Measurements from ENCODE around the gene RBM38. TPM values are rescaled to one million over a fixed set of nuclear protein-coding genes. Genes with fewer than 3 reads are reported as not detected.

Gene RBM38
- total RNA-seq, 1 donor from 2014 or later: 16.9 TPM

DNA sequence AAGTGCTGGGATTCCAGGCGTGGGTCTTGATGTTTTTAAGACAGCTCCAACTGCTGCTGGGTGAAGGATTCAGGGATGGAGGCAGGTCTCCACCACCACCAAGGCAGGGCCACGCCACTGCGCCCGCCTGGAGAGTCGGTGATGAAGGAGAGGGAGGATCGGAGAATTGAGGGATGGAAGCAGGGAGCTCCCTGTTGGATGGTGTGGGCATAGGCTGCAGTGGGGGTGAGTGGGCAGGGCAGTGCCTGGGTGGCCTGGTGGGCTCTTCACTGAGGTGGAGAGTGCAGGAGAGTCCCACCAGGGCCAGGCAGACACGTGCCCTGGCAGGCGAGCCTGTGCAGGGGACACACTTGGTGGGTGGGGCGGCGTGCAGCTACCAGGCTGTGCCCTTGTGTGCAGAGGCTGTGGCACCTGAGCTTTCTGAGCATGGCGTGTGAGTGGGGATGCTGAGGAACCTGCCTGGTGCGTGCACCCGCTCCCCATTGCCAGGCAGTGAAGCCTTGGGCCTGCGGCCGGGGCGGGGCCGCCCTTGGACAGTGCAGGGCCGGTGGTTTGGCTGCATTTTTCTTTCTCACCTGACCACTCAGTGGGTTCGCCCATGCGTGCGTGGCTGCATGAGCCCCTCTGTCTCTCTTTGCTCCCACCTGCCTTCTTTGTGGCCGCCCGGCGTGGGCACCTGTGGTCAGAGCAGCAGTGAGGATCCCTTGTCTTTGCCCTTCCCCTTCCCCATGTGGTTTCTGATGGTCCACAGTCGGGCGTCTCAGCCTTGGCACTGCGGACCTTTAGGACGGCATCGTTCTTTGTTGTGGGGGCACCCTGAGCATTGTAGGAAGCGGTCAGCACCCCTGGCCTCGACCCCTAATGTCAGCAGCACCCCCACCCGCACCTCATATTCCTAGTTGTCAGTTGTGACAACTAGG is 11.3 kb downstream of the RBM38 start:
- DNase-seq (ENCODE audit: low spot score): no peak

DNA sequence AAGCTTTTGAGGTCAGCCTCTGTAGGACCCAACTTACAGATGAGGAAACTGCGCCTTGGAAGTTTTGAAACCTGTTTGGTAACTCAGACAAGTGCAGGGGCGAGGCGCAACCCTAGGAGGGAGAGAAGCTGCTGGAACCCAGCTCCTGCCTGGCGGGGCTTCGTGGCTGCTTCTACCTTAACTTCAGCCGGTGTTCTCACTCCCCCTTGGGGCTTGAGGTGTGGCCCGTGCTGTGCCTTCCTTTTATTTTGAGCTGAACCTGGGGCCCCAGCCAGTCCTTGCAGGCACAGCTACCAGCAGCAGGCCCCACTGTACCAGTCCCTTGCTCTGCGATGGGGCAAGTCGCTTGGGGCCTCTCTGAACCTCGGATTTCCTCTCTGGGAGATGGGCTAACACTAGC is 12.0 kb downstream of the RBM38 start:
- no peak for DNase-seq (ENCODE audit: low spot score)

DNA sequence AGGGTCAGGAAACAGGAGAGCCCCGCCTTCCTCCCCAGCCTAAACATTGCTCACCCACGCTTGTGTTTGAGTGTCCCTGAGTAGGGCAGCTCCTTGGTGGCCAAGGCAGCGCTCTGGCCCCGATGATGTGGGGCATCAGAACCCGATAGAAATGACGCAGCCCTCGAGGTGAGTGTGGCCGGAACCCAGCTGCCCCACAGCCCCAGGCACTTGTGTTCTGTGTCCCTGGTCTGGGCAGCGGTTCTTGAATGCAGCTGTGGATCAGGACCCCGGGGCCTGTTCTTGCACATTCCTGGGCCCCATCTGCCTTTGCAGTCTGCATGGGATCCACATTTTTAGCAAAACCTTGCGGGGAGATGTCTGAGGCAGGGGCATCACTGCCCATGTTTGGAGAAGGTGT is 12.8 kb downstream of the RBM38 start:
- no peak for DNase-seq (ENCODE audit: low spot score)

DNA sequence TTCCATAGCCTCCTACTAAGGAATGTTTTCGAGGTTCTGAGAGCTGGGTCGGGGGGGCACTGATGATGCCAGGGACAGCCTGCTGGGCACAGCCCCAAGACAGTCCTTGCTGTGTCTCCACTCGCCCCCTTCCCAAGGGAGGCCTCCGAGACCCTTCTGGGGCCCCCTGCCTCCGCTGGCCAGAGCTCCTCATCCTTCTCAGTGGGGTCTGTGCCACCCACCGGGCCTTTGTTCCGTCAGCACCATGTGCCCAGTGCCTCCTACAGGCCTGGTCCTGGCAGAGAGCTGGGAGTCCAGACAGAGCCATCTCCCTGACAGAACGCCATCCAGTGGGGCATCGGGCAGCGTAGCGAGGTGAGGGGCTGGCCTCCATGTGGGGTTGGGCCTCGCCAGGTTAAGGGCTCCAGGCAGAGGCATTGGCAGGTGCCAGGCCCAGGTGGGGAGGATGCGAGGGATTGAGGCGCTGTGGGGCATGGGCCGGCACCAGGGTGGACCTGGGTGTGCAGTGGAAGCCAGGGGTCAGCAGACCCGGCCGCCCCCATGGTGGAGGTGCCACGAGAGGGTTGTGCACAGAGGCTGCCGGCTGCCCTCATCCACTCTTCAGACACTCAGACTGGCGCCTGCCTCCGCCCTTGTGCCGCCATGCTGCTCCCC is 13.3 kb downstream of the RBM38 start:
- no peak for DNase-seq (ENCODE audit: low spot score)

DNA sequence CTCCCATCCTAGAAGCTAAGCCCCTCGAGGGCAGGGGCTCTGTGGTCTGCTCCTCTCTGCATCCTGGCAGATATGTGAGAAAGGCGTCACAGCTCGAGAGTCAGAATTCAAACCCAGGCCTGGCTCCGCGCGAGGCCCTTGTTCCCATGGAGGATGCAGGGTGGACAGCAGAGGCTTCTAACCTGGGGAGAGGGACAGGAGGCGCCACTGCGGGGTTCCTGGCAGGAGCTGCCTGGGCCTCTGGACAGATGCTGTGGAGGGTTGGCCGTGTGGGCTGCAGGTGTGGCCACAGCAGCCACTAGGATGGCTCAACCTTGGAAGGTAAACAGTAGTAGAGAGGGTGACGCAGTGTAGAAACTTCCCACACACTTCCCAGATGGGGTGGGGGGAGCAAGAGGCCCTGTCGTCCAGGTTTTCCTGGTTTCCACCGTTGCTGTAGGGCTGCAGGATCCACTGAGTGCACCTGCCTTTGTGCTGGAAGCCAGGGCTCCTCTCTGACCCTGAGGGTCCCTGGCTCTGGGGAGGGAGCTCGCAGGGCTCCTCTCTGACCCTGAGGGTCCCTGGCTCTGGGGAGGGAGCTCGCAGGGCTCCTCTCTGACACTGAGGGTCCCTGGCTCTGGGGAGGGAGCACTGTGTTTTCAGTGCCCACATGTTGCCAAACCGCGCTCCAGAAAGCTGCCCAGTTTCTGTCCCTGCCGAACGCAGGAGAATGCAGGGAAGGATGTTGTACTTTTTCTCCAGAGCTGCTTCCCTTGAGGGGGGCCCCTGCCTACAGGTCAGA is 14.2 kb downstream of the RBM38 start:
- DNase-seq (ENCODE audit: low spot score): no peak

DNA sequence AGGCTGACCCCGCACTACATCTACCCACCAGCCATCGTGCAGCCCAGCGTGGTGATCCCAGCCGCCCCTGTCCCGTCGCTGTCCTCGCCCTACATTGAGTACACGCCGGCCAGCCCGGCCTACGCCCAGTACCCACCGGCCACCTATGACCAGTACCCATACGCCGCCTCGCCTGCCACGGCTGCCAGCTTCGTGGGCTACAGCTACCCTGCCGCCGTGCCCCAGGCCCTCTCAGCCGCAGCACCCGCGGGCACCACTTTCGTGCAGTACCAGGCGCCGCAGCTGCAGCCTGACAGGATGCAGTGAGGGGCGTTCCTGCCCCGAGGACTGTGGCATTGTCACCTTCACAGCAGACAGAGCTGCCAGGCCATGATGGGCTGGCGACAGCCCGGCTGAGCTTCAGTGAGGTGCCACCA is 16.4 kb downstream of the RBM38 start:
- no peak for DNase-seq (ENCODE audit: low spot score)

DNA sequence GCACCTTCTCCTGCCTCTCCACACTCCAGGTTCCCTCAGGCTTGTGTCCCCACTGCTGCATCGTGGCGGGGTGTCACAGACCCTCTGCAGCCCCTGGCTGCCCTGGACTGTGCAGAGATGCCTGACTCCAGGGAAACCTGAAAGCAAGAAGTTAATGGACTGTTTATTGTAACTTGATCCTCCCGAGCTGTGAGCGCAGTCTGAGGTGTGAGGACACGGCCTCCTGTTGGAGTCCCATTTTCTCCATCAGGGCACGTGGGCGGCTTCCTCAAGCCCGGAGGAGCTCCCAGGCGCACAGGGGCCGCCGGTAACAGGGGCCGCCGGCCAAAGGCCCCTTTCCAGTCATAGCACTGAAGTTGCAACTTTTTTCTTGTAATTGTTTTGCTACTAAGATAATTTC is 16.9 kb downstream of the RBM38 start:
- DNase-seq (ENCODE audit: low spot score): no peak

DNA sequence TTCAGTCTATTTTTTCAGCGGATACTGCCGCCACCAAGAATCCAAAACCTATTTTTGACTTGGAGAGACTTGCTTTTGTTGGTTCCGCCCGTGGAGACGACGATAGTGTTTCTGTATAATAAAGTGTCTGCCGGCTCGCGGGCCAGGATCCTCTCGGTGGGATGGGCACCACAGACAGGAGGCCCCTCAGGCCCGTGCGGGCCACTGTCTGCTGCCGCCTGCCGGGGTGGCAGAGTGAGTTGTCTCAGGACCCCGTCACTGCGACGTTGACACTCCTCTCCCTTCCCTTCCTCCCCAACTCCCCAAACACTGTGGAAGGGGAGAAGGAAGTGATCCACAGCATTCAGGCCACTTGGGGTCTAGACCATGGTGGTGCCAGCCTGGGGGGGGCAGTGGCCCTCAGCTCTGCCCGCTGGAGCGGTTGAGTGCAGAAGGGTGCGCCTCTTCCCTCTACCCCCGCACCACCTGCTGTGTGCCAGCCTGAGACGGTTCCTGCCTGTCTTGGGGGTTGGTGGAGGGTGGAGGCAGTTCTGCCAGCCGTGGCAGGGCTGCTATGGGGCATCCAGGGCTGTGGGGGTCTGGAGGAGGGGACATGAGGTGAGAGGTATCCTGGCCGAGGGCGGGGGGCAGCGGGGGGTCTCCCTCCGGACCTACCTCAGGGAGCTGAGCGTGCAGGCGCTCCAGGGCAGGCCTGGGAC is 17.5 kb downstream of the RBM38 start:
- no peak for DNase-seq (ENCODE audit: low spot score)

DNA sequence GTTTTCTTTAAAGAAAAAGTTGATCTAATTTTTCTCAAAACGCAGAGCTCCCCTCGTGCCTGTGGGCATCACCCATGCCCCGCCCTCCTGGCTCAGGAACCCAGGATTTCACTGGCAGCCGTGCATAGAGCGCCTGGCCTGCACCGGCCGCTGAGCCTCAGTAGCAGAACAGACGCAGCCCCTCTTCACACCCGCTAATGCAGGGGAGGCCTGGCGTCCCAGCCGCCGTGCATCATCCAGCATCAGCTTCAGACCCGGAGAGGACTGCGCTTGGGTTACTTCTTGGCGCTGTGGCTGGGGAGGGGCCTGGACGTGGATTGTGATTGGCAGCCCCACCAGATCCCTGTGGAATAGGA is 18.1 kb downstream of the RBM38 start:
- DNase-seq (ENCODE audit: low spot score): no peak

DNA sequence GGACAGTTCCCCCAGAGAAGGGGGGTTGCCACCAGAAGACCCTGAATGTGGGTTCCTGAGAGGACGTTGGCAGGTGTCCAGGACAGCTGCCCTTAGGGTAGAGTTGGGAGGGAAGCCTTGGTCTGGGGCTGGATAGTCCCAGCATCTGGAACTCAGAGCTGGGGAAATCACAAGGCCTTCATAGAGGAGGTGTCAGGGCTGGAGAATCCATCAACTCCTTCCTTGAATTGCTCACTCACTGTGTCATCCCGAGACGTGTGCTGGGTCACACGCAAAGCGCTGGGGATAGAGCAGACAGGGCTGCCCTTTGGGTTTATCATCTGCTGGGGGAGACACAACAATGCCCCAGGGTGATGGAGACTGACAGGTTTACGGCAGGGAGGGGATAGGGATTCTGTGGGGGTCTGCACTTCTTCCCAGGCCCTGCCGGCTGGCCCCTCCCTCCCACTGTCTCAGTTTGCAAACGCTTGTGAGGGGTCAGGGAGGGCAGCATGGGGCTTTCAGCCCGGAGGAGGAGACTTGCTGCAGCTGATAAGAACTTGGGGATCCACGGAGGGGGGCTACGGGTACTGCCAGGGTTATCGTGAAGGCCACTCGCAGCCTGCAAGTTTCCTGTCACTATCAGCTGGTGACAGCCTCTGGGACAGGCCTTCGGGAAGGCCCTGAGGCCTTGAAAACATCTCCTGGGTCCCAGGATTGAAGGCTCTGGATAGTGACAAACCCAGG is 18.6 kb downstream of the RBM38 start:
- no peak for DNase-seq (ENCODE audit: low spot score)

DNA sequence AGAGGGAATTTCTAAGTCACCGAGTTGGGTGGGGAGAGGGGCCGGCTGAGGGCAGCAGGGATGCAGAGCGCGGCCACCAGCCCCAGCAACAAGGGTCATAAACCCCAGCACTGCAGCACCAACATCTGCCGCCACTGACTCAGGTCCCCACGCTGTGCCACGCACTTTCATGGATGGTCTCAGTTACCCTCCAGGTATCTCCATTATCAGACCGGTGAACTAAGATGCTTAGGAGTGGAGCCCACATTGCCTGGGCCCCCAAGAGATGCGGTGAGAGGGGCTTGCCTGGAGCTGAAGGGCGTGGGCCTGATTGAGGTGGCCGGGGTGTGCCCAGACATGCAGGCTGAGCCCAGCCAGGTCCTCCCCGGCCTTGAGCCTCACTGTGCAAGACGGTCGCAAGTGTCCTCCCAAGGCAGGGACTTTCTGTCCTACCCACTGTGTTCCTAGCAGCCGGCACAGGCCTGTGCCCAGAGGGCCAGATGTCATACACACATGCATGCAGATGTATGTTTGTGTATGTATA is 19.3 kb downstream of the RBM38 start:
- DNase-seq (ENCODE audit: low spot score): no peak

DNA sequence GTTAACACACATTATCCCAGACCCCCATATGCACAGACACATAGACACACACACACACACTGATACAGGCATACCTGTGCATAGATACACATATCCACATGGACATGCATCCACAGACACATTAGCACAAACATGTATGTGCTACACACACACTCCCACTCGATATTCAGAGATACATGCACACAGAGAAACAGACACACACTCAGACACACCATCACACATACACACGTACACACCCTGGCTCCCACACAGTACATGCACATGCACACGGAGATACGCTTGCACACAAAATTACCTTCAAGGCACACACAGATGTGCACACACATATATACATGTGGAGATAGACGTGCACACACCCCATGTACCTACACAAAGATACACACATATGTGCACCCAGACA is 19.7 kb downstream of the RBM38 start:
- DNase-seq (ENCODE audit: low spot score): no peak

DNA sequence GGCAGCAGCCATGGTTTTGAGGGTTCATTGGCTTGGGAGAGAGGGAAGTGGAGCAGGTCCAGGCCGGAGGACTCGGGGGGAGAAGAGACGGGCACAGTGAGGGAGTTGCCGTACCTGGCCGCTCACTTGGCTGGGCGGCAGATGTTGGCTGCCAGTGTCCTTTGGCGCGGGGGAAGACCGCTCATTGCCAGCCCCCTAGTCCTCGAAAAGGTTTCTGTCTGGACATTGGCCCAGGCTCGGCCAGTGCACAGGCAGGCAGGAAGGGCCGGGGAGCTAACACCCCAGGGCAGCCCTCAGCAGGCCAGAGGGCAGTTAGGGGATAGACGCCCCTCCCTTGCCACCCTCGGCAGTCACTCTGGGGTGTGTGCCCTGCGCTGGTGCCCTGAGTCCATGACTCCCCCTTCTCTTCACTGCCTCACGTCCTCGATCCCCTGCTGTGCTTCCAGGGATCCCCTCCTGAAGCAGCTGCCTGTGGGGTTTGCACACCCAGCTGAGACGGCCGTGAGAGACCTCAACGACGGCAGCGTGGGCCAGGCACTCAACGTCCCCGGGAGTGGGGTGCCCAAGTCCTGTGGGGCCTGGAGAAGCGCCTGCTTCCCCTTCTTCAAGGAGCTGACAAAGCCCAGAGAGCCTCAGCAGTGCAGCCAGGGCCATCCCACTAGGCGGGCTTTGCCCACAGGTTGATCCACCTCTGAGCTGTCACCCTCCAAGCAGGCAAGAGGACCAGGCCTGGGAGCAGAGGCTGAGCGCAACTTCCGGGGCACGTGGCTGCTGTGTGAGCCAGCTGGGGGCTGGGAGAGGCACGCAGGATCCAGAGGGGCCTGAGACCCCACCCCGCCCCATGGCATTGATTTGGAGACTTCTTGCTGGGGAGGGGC is 20.4 kb downstream of the RBM38 start:
- no peak for DNase-seq (ENCODE audit: low spot score)

DNA sequence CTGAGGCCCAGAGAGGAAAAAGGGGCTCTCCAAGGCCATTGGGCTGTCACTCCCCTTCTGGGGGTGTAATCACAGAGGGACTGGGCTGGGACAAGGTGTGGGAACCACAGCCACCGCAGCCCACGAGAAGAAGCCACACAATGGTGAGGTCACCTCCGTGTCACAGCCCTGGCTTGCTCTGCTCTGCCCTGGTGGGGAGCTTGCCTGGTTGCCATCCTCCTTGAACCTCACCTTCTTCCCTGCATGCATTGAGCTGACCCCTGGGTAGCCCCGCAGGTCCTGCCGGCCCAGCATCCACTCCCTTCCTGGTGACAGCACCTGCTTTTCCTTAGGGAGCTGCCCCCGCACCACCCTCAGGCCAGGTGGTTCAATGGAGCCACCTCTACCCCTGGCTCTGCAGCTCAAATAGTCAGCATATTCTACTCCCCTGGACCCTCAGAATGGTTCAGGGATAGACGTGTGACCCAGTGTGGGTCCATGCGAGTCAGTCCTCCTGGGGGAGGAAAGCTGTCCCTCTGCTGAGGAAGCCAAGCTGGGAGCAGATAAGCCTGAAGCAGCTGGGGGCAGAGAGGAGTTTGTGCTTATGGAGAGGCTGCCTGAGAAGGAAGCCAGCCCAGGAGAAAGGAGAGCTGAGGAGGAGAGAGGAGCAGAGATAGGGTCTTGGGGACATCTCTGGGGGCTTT is 21.3 kb downstream of the RBM38 start:
- DNase-seq (ENCODE audit: low spot score): no peak

DNA sequence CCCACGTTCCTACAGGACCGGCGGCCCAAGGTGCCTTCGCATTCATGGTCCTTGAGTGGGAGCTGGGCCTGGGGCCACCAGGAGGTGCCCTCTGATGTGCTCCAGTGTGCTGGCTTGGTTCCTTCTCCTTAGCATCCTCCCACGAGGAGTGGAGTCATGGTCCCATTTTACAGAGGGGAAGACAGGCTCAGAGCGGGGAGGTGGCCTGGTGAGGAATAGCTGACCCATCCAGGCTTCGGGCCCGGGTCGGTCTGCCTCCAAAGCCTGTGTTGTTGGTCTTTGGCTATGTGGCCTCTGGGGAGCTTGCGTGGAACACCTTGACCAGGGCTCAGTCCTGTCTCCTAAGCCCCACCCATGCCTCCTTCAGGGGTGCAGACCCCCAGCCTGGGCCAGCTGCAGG is 22.8 kb downstream of the RBM38 start:
- DNase-seq (ENCODE audit: low spot score): no peak

DNA sequence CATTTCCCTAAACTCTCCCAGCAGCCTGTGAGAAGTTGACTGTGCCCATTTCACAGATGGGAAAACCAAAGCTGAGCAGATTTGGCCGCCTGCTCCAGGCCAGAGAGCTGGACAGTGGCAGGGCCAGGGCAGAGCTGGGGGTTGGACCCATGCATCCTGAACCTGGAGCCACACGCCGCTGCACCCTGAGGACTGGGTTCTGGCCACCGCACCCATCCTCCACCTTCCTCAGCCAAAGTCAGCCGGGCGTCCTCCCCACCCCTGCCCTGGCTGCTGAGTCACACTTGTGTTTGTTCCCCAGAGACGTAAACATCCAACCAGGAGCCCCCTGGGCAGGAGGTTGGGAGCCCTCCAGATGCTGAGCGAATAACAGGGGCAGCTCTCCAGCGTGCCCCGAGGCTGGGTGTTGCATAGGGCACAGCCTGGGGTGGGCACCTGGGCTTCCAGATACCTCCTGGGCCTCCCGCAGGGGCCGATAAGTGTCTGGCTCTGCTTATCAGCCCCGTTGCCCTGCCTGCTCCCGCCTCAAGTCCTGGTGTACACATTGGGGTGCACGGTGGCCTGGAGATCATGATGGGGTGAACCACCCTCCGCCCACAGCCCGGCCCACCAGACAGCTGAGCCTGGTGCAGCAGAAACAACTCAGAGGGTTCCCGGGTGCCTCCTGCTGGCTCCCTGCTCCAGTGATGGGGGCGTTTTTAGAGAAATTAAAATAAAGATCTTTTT is 23.8 kb downstream of the RBM38 start:
- DNase-seq (ENCODE audit: low spot score): no peak

DNA sequence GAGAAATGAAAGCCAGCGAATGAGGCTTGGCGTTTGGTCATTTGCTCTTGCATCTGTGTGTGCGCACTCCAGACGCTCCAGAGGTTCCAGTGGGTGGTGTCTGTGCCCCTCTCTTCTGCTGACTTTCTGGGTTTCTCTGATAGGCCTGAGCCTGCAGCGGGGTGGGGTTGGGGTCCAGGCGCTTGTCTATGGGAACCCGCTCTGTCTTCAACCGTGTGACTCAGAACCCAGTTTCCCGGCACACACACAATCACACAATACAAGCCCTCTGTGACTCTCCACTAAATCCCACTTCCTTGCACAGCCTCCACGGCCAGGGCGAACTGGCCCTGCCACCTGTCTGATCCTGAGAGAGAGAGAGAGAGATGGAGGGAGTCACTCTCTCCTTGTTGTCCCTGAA is 24.6 kb downstream of the RBM38 start:
- DNase-seq (ENCODE audit: low spot score): no peak

DNA sequence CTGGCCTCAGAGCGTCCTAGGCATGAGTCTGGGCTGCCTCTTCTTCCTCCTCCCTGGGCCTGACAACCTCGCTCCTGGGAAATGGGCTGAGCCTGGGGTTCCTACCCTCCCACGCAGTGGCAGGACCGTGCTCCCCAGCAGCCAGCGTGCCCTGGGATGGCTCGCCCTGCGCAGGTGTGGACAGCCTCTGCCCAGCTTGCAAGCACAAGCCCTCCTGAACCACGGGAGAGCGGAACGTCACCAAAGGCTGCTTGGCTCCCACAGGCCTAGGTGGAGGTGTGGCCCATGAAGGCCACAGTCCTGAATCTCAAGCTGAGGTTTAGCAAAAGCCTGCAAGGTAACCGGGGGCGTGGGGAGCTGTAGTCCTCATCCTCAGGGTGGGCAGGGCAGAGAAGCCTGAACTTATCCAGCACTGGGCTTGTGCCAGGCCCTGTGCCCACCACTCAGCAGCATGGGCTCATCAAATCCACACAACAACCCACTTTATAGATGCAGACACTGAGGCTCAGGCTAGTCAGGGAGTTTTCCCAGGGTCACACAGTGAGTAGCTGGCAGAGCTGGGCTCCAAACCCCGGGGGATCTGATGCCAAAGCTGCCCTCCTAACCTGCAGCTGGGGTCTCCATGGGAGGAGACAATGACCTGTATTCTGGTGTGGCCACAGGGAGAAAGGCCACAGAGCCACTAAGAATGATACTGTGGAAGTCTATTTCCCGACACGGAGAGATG is 25.3 kb downstream of the RBM38 start:
- DNase-seq (ENCODE audit: low spot score): no peak

All from mesenteric fat pad (tissue), 1 donor.